Hepatocyte (in vitro differentiated cells): ENCODE measurements around the gene SLC29A2. TPM values are rescaled to one million over a fixed set of nuclear protein-coding genes. Genes with fewer than 3 reads are reported as not detected.
"Not testable (repeated sequence)": the region's sequence is repeated elsewhere in the genome, so short reads cannot be mapped to it uniquely, and the experiment has no call there.

Experiments used
- DNase-seq: peaks from one replicate; pipeline ENCODE4 v3.0.0-alpha.2; 2016; ENCODE audit warnings: low spot score
- H2AFZ ChIP-seq: fragments of 200-600 bp; sonication (generic); 2 replicates; pipeline ENCODE4 v1.6.0; 2016; ENCODE audit warnings: antibody characterized with exemption, mild to moderate bottlenecking
- H3K27ac ChIP-seq: fragments of 200-600 bp; sonication (generic); 2 replicates; pipeline ENCODE4 v1.5.1; 2016; ENCODE audit warnings: mild to moderate bottlenecking
- H3K27me3 ChIP-seq: fragments of 200-600 bp; sonication (generic); 2 replicates; pipeline ENCODE4 v1.6.1; 2016
- H3K36me3 ChIP-seq: fragments of 200-600 bp; sonication (generic); replicated peaks from 2 replicates; pipeline ENCODE4 v1.5.1; 2016; ENCODE audit warnings: low read depth; ENCODE audit not compliant: insufficient read depth
- H3K4me1 ChIP-seq: fragments of 200-600 bp; sonication (generic); 2 replicates; pipeline ENCODE4 v1.5.1; 2016; ENCODE audit warnings: mild to moderate bottlenecking, moderate library complexity; ENCODE audit not compliant: insufficient read depth
- H3K4me2 ChIP-seq: fragments of 200-600 bp; sonication (generic); 2 replicates; pipeline ENCODE4 v1.6.0; 2016
- H3K4me3 ChIP-seq: fragments of 200-600 bp; sonication (generic); 2 replicates; pipeline ENCODE4 v1.5.1; 2016; ENCODE audit warnings: mild to moderate bottlenecking
- H3K79me2 ChIP-seq: fragments of 200-600 bp; sonication (generic); 2 replicates; pipeline ENCODE4 v1.6.0; 2017; ENCODE audit warnings: mild to moderate bottlenecking
- H3K9me2 ChIP-seq: fragments of 200-600 bp; sonication (generic); replicated peaks from 2 replicates; pipeline ENCODE4 v1.6.0; 2017; ENCODE audit warnings: mild to moderate bottlenecking; ENCODE audit not compliant: insufficient read depth
- H3K9me3 ChIP-seq: fragments of 200-600 bp; sonication (generic); 2 replicates; pipeline ENCODE4 v1.5.1; 2016; ENCODE audit warnings: low read depth, mild to moderate bottlenecking
- H4K20me1 ChIP-seq: fragments of 200-600 bp; sonication (generic); 2 replicates; pipeline ENCODE4 v1.6.0; 2016; ENCODE audit warnings: mild to moderate bottlenecking; ENCODE audit not compliant: insufficient read depth, poor library complexity, severe bottlenecking
- EZH2 ChIP-seq: fragments of 200-600 bp; sonication (generic); IDR thresholded peaks from 2 replicates; pipeline ENCODE4 v1.6.1; 2016; ENCODE audit warnings: antibody characterized with exemption, mild to moderate bottlenecking, borderline replicate concordance
- EZH2phosphoT487 ChIP-seq: fragments of 200-600 bp; sonication (generic); IDR thresholded peaks from one replicate; pipeline ENCODE4 v1.6.1; 2018; ENCODE audit warnings: antibody characterized with exemption, mild to moderate bottlenecking, low read depth, moderate library complexity; ENCODE audit not compliant: unreplicated experiment, severe bottlenecking
- WGBS: methylation state at CpG from one replicate; pipeline ENCODE4 v1.1.6; 2016; ENCODE audit warnings: low lambda C conversion rate; ENCODE audit errors: missing lambda C conversion rate; 5-methylcytosine and 5-hydroxymethylcytosine counted together
- polyA plus RNA-seq: library from polyadenylated mRNA; unstranded; fragments of >200 nt; fragmentation: Nextera tagmentation; extraction: Ambion mirVana; gene quantifications from 2 replicates; pipeline ENCODE4 v1.2.1, GENCODE V29; 2016
- total RNA-seq: library from RNA; depleted of rRNA; stranded (reverse); fragments of >200 nt; gene quantifications from 2 replicates; pipeline ENCODE4 v1.2.3, GENCODE V29; 2014
- TF ChIP-seq, protein P1 (sequence below): fragments of 200-600 bp; sonication (generic); IDR thresholded peaks from 2 replicates; pipeline ENCODE4 v1.5.1; 2016; ENCODE audit warnings: antibody characterized with exemption, mild to moderate bottlenecking; ENCODE audit not compliant: poor library complexity

Gene SLC29A2
- total and polyA plus RNA-seq, 2 experiments from 2014 or later: 11.3 to 20.2 TPM

GRCh38 chr11:66373690-66374287 lies 2.2 kb upstream of the SLC29A2 start:
- H3K9me3 ChIP-seq, H4K20me1 ChIP-seq, H3K9me2 ChIP-seq, H3K79me2 ChIP-seq, H2AFZ ChIP-seq, H3K27me3 ChIP-seq, H3K4me2 ChIP-seq, H3K4me3 ChIP-seq, DNase-seq, H3K36me3 ChIP-seq, H3K27ac ChIP-seq: not testable (repeated sequence)
- whole genome bisulfite sequencing: 81% methylated on average over 9 of the region's 9 CpGs
- H3K4me1 ChIP-seq: peaks cover 16% of the 10 kb centered on the region

GRCh38 chr11:66373265-66373664 lies 1.7 kb upstream of the SLC29A2 start:
- WGBS: 78% methylated on average over 5 of the region's 5 CpGs
- Histone ChIP-seq H3K79me2 (peaks cover 4% of the 10 kb centered on the region), H3K9me3 (no peaks in the 10 kb centered on the region), H3K27me3 (no peaks in the 10 kb centered on the region), H3K4me2 (no peak overlapping the region), H3K27ac (no peak overlapping the region), H4K20me1 (no peaks in the 10 kb centered on the region), H3K36me3 (no peaks in the 10 kb centered on the region), H3K4me1 (peaks cover 16% of the 10 kb centered on the region), H3K9me2 (no peaks in the 10 kb centered on the region), H3K4me3 (no peak overlapping the region), H2AFZ (no peak overlapping the region)
- no peak for TF ChIP-seq EZH2phosphoT487
- TF ChIP-seq, protein P1, sequence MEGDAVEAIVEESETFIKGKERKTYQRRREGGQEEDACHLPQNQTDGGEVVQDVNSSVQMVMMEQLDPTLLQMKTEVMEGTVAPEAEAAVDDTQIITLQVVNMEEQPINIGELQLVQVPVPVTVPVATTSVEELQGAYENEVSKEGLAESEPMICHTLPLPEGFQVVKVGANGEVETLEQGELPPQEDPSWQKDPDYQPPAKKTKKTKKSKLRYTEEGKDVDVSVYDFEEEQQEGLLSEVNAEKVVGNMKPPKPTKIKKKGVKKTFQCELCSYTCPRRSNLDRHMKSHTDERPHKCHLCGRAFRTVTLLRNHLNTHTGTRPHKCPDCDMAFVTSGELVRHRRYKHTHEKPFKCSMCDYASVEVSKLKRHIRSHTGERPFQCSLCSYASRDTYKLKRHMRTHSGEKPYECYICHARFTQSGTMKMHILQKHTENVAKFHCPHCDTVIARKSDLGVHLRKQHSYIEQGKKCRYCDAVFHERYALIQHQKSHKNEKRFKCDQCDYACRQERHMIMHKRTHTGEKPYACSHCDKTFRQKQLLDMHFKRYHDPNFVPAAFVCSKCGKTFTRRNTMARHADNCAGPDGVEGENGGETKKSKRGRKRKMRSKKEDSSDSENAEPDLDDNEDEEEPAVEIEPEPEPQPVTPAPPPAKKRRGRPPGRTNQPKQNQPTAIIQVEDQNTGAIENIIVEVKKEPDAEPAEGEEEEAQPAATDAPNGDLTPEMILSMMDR: no peak
- DNase-seq: no peak

DNA sequence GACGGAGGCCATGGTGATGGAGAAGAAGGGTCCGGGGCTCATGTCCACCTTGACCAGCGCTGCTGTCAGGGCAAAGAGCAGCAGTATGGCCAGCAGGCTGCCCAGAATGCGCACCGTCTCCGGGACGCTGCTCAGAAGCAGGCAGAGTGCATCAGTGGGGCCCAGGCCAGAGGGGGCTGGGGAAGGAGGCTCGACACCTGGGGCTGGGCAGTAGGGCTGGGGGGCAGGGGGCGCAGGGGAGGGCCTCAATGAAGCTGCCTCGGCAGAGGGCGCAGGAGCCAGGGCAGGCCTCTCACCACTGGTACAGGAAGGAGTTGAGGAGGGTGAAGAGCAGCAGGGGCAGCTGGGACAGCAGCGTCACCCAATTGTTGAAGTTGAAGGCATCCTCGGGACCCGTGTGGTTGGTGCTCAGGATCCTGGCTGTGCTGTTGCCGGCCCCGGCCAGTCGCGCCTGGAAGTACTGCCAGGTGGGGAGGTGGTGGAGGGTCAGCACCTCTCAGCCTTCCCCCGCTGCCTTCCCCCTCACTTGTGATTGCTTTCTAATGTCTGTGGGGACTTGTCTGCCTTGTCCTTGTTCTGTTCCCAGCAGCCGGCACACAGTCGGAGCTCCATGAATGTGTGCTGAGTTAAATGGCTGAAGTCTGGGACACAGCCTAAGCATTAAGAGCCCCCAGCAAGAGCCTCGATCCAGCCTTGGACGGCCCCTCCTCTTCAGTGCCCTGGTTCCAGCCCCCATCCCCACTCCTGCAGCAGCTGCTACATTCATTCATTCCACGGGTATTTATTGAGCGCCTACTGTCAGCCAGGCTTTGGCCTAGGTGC lies 2.3 kb downstream of the SLC29A2 start:
- TF ChIP-seq EZH2 (no peak), EZH2phosphoT487 (no peak)
- TF ChIP-seq, protein P1: no peak
- Histone ChIP-seq H3K9me3 (no peaks in the 10 kb centered on the region), H3K4me3 (no peak overlapping the region), H4K20me1 (no peaks in the 10 kb centered on the region), H2AFZ (no peak overlapping the region), H3K36me3 (no peaks in the 10 kb centered on the region), H3K4me1 (peaks cover 16% of the 10 kb centered on the region), H3K79me2 (peaks cover 4% of the 10 kb centered on the region), H3K27ac (peak overlapping the region; percentile 96), H3K9me2 (no peaks in the 10 kb centered on the region), H3K4me2 (peak overlapping the region; percentile 91), H3K27me3 (no peaks in the 10 kb centered on the region)
- 88% methylated on average over 18 of the region's 25 CpGs for WGBS
- peak; percentile 8 for DNase-seq

DNA sequence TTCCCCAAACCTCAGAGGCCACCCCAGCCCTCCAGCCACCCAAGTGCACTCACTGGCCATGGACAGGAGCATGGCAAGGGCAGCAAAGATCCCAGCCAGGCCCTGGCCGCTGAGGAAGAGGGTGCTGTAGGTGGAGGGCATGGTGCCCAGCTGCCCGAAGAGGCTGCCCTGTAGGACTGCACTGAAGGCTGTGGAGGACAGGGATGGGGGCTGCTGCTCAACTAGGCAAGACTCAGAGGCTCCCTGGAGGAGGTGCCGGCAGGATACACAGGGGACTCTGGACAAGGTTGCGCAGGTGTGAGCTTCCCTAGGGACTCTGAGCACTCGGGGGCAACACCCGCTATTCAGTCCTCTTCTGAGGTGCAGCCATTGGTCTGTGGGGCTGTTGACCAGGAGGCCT lies 3.1 kb downstream of the SLC29A2 start:
- Histone ChIP-seq H3K9me3 (no peaks in the 10 kb centered on the region), H3K4me2 (no peak overlapping the region), H3K79me2 (peaks cover 4% of the 10 kb centered on the region), H3K36me3 (no peaks in the 10 kb centered on the region), H4K20me1 (no peaks in the 10 kb centered on the region), H3K27me3 (no peaks in the 10 kb centered on the region), H2AFZ (no peak overlapping the region), H3K9me2 (no peaks in the 10 kb centered on the region), H3K4me1 (peaks cover 16% of the 10 kb centered on the region), H3K27ac (no peak overlapping the region), H3K4me3 (no peak overlapping the region)
- peak; percentile 5 for DNase-seq
- TF ChIP-seq EZH2phosphoT487: no peak
- no peak for TF ChIP-seq EZH2
- TF ChIP-seq, protein P1: no peak
- 97% methylated on average over 5 of the region's 6 CpGs for WGBS
